ENCODE results near the gene ZNF223.

DNA sequence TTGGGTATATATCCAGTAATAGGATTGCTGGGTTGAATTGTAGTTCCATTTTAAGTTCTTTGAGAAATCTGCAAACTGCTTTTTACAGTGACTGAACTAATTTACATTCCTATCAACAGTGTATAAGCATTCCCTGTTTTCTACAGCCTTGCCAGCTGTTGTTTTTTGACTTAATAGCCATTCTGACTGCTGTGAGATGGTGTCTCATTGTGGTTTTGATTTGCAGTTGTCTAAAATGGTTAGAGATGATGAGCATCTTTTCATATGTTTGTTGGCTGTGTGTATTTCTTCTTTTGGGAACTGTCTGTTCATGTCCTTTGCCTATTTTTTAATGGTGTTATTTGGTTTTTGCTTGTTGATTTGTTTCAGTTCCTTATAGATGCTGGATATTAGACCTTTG is 30.6 kb upstream of the ZNF223 start:
- TF ChIP-seq, protein P1, sequence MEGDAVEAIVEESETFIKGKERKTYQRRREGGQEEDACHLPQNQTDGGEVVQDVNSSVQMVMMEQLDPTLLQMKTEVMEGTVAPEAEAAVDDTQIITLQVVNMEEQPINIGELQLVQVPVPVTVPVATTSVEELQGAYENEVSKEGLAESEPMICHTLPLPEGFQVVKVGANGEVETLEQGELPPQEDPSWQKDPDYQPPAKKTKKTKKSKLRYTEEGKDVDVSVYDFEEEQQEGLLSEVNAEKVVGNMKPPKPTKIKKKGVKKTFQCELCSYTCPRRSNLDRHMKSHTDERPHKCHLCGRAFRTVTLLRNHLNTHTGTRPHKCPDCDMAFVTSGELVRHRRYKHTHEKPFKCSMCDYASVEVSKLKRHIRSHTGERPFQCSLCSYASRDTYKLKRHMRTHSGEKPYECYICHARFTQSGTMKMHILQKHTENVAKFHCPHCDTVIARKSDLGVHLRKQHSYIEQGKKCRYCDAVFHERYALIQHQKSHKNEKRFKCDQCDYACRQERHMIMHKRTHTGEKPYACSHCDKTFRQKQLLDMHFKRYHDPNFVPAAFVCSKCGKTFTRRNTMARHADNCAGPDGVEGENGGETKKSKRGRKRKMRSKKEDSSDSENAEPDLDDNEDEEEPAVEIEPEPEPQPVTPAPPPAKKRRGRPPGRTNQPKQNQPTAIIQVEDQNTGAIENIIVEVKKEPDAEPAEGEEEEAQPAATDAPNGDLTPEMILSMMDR (IDR thresholded peaks at IDR 0.05; ENCODE audit: borderline replicate concordance, extremely low read depth, low read length, poor library complexity, severe bottlenecking), result no peak
- TF ChIP-seq EZH2 (IDR thresholded peaks at IDR 0.05; ENCODE audit: borderline replicate concordance, low read depth, low read length, severe bottlenecking), result no peak
